GM12864 (cell line): ENCODE data around the gene RING1.

Source experiments
- DNase-seq: peaks from one replicate; pipeline ENCODE4 v3.0.0-alpha.2; 2011; ENCODE audit warnings: low read depth
- H3K4me3 ChIP-seq: 2 replicates; pipeline ENCODE4 v1.5.1; 2011; ENCODE audit warnings: mild to moderate bottlenecking, low read depth, low read length, control low read depth
- CTCF ChIP-seq: IDR thresholded peaks from 2 replicates; pipeline ENCODE4 v1.5.1; 2011; ENCODE audit warnings: low read depth, mild to moderate bottlenecking, moderate library complexity, low read length, control low read depth, inconsistent platforms; ENCODE audit errors: missing control alignments

RING1 gene

GRCh38 chr6:33168639-33169038 is 39.7 kb upstream of the RING1 start:
- TF ChIP-seq CTCF, result no peak
- no peak for DNase-seq
- H3K4me3 ChIP-seq, result no peak overlapping the region

GRCh38 chr6:33169291-33170175 is 38.8 kb upstream of the RING1 start:
- H3K4me3 ChIP-seq, result no peak overlapping the region
- TF ChIP-seq CTCF, result no peak
- no peak for DNase-seq

- H3K4me3 ChIP-seq, result no peak overlapping the region
- TF ChIP-seq CTCF, result no peak
- DNase-seq, result no peak
Measured at GRCh38 chr6:33170176-33171015, 37.9 kb upstream of the RING1 start.

- no peak for TF ChIP-seq CTCF
- H3K4me3 ChIP-seq, result no peak overlapping the region
- no peak for DNase-seq
Measured at GRCh38 chr6:33171016-33171879, 37.1 kb upstream of the RING1 start.

GRCh38 chr6:33171880-33172687 is 36.2 kb upstream of the RING1 start:
- TF ChIP-seq CTCF, result no peak
- DNase-seq, result no peak
- H3K4me3 ChIP-seq, result no peak overlapping the region
